Fibroblast of lung (primary cell): ENCODE data around the gene PCDHA5.

ENCODE experiments used
- EZH2 ChIP-seq: IDR thresholded peaks from 2 replicates; pipeline ENCODE4 v1.5.1; 2012; ENCODE audit warnings: low read length, control low read depth, mild to moderate bottlenecking; ENCODE audit errors: missing control alignments
- TF ChIP-seq, protein P1 (sequence below), 2 donors: IDR thresholded peaks in 1 of 2; conservative IDR thresholded peaks in 1 of 2; 1 replicate in 1 of 2; 2 replicates in 1 of 2; pipeline ENCODE4 v1.5.1; 2011 to 2012; ENCODE audit warnings: low read length in 2 of 2, control low read depth in 1 of 2, inconsistent platforms in 1 of 2, low read depth in 1 of 2, mild to moderate bottlenecking in 1 of 2

DNA sequence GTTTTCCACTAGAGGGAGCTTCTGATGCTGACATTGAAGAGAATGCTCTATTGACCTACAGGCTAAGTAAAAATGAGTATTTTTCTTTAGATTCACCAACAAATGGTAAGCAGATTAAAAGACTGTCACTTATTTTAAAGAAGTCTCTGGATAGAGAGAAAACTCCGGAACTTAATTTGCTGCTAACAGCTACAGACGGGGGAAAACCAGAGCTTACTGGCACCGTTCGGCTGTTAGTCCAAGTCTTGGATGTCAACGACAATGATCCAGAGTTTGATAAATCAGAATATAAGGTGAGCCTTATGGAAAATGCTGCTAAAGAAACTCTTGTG lies 48.1 kb downstream of the PCDHA5 start:
- TF ChIP-seq, protein P1, sequence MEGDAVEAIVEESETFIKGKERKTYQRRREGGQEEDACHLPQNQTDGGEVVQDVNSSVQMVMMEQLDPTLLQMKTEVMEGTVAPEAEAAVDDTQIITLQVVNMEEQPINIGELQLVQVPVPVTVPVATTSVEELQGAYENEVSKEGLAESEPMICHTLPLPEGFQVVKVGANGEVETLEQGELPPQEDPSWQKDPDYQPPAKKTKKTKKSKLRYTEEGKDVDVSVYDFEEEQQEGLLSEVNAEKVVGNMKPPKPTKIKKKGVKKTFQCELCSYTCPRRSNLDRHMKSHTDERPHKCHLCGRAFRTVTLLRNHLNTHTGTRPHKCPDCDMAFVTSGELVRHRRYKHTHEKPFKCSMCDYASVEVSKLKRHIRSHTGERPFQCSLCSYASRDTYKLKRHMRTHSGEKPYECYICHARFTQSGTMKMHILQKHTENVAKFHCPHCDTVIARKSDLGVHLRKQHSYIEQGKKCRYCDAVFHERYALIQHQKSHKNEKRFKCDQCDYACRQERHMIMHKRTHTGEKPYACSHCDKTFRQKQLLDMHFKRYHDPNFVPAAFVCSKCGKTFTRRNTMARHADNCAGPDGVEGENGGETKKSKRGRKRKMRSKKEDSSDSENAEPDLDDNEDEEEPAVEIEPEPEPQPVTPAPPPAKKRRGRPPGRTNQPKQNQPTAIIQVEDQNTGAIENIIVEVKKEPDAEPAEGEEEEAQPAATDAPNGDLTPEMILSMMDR (conservative IDR thresholded peaks at IDR 0.05 in 1 of 2, IDR thresholded peaks at IDR 0.05 in 1 of 2; ENCODE audit: low read depth in 1 of 2, low read length in 2 of 2) = no peak
- no peak for TF ChIP-seq EZH2
